OCI-LY7 (cell line): ENCODE measurements around the gene GSG1. TPM values are rescaled to one million over a fixed set of nuclear protein-coding genes. Genes with fewer than 3 reads are reported as not detected.

Experiments
- BruUV-seq: library from RNA; stranded (reverse); fragments of 400-500 nt; replicated peaks from 2 replicates; lab custom pipeline; 2021; lab: Mats Ljungman, UMichigan
- CTCF ChIA-PET: fragments of 300-600 bp; sonication (Branson Sonifier 250); formaldehyde crosslinking; loops from one replicate; lab custom pipeline; 2022; ENCODE audit warnings: antibody characterized with exemption; ENCODE audit not compliant: unreplicated experiment; lab: Charles Lee
- POLR2A ChIA-PET: fragments of 300-600 bp; sonication (Branson Sonifier 250); formaldehyde crosslinking; loops from one replicate; lab custom pipeline; 2022; ENCODE audit warnings: antibody characterized with exemption; lab: Charles Lee
- DNase-seq: peaks from one replicate; pipeline ENCODE4 v3.0.0-alpha.2; 2015; ENCODE audit warnings: low spot score
- H2AFZ ChIP-seq: fragments of 200-600 bp; sonication (generic), shearing (Covaris generic); 2 replicates; pipeline ENCODE4 v1.6.1; 2014; ENCODE audit warnings: mild to moderate bottlenecking, antibody characterized with exemption, low read length, moderate library complexity
- H3K27ac ChIP-seq: fragments of 200-600 bp; sonication (generic); 2 replicates; pipeline ENCODE4 v1.5.1; 2014; ENCODE audit warnings: mixed run types, low read depth, mild to moderate bottlenecking, moderate library complexity, low read length, inconsistent platforms; ENCODE audit not compliant: poor library complexity, severe bottlenecking
- H3K36me3 ChIP-seq: fragments of 200-600 bp; sonication (generic); 2 replicates; pipeline ENCODE4 v1.6.1; 2014; ENCODE audit warnings: mild to moderate bottlenecking, antibody characterized with exemption, low read length, moderate library complexity, mixed read lengths; ENCODE audit not compliant: insufficient read depth
- H3K4me1 ChIP-seq: fragments of 200-600 bp; sonication (generic); 2 replicates; pipeline ENCODE4 v1.5.1; 2014; ENCODE audit warnings: mild to moderate bottlenecking, low read length; ENCODE audit not compliant: insufficient read depth, poor library complexity, severe bottlenecking
- H3K4me2 ChIP-seq: fragments of 200-600 bp; sonication (generic); 2 replicates; pipeline ENCODE4 v1.6.1; 2014; ENCODE audit warnings: mild to moderate bottlenecking, low read length
- H3K4me3 ChIP-seq: fragments of 200-600 bp; sonication (generic); 2 replicates; pipeline ENCODE4 v1.5.1; 2014; ENCODE audit warnings: mild to moderate bottlenecking, low read depth, low read length; ENCODE audit not compliant: poor library complexity, severe bottlenecking
- H3K79me2 ChIP-seq: fragments of 200-600 bp; sonication (generic); 2 replicates; pipeline ENCODE4 v1.6.1; 2016; ENCODE audit warnings: low read depth, mild to moderate bottlenecking, low read length, moderate library complexity, mixed read lengths; ENCODE audit not compliant: insufficient read depth
- H3K9me2 ChIP-seq: fragments of 200-600 bp; sonication (generic); 2 replicates; pipeline ENCODE4 v1.6.1; 2016; ENCODE audit warnings: mild to moderate bottlenecking, low read length, mixed read lengths; ENCODE audit not compliant: insufficient read depth
- H3K9me3 ChIP-seq: fragments of 200-600 bp; sonication (generic); 2 replicates; pipeline ENCODE4 v1.6.1; 2014; ENCODE audit warnings: mild to moderate bottlenecking, mixed run types, low read length, mixed read lengths
- H4K20me1 ChIP-seq: fragments of 200-600 bp; sonication (generic); 2 replicates; pipeline ENCODE4 v1.6.1; 2014; ENCODE audit warnings: mild to moderate bottlenecking, antibody characterized with exemption, low read length, moderate library complexity, mixed read lengths; ENCODE audit not compliant: insufficient read depth
- CTCF ChIP-seq: fragments of 200-600 bp; sonication (generic); conservative IDR thresholded peaks from 2 replicates; pipeline ENCODE4 v1.5.1; 2014; ENCODE audit warnings: mild to moderate bottlenecking, antibody characterized with exemption, low read length, moderate library complexity, mixed read lengths
- EZH2phosphoT487 ChIP-seq: fragments of 200-600 bp; sonication (generic); IDR thresholded peaks from 2 replicates; pipeline ENCODE4 v1.6.1; 2018; ENCODE audit warnings: low read depth, borderline replicate concordance, mild to moderate bottlenecking, mixed run types, antibody characterized with exemption, low read length, moderate library complexity, mixed read lengths
- intact Hi-C: fragments of 100-400 bp; cut with micrococcal nuclease; formaldehyde crosslinking; loops from one replicate; pipeline ENCODE4 v1.10.0; 2022; ENCODE audit not compliant: unreplicated experiment
- total RNA-seq, 2 experiments: library from RNA; depleted of rRNA in 1 of 2; stranded (reverse); fragments of >200 nt in 1 of 2; shearing (Covaris generic) in 1 of 2; gene quantifications; 2 replicates each; pipeline ENCODE4 v1.2.3, GENCODE V29; 2014 to 2022

GSG1 gene
- total RNA-seq, 2 experiments from 2014 or later: not detected

GRCh38 chr12:13093848-13094220 lies 9.6 kb downstream of the GSG1 start:
- POLR2A ChIA-PET: no interaction called here

DNA sequence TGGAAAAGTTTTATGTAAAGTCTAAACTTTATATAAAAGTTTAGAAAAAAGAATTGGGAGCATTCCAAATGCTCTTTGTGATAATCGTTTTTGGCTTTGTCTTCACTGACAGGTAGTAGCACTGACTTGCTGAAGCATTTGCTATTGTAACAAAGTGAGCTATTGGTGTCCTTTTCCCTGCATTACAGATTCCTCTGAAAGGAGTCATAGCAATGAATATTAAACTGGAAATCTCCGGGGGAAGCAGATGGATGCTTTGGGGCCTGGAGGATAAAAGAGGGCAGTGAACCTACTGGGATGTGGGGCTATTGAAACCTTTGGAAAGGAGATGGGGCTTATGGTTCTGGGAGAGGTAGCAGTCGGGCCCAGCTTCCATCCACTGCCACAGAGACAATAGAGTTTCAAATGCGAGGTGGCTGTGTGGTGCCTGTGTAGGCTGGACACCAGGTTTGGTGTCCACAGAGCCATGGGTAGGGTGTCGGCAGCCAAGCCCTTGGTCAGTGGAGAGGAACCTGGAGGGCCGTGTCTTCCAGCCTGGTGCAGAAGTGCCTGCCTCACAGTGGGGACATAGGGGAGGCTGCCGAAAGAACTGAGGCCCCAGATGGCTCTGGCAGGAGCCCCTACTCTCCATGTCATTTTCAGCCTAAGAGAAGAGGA lies 10.1 kb downstream of the GSG1 start:
- Histone ChIP-seq H3K4me2 (no peak overlapping the region), H3K4me3 (no peak overlapping the region), H2AFZ (no peak overlapping the region), H3K79me2 (no peaks in the 10 kb centered on the region), H3K36me3 (no peaks in the 10 kb centered on the region), H3K27ac (no peak overlapping the region), H3K9me2 (no peaks in the 10 kb centered on the region), H3K4me1 (peaks cover 5% of the 10 kb centered on the region), H3K9me3 (no peaks in the 10 kb centered on the region), H4K20me1 (no peaks in the 10 kb centered on the region)
- CTCF ChIA-PET: no interaction called here
- intact Hi-C loops: no loop called here
- no TSS peak for BruUV-seq
- POLR2A ChIA-PET: no interaction called here
- TF ChIP-seq EZH2phosphoT487 (no peak), CTCF (no peak)
- DNase-seq: no peak

More at GRCh38 chr12:13093848-13094220, 9.6 kb downstream of the GSG1 start:
- no peaks in the 10 kb centered on the region for H3K36me3 ChIP-seq
- intact Hi-C loops: no loop called here
- no peak for DNase-seq
- no TSS peak for BruUV-seq
- CTCF ChIA-PET: no interaction called here
- no peaks in the 10 kb centered on the region for H3K79me2 ChIP-seq
- no peak overlapping the region for H2AFZ ChIP-seq
- no peak overlapping the region for H3K27ac ChIP-seq
- no peak for TF ChIP-seq CTCF
- TF ChIP-seq EZH2phosphoT487: no peak
- no peaks in the 10 kb centered on the region for H4K20me1 ChIP-seq
- no peaks in the 10 kb centered on the region for H3K9me3 ChIP-seq
- H3K4me1 ChIP-seq: peaks cover 10% of the 10 kb centered on the region
- H3K9me2 ChIP-seq: no peaks in the 10 kb centered on the region
- H3K4me2 ChIP-seq: no peak overlapping the region
- no peak overlapping the region for H3K4me3 ChIP-seq

DNA sequence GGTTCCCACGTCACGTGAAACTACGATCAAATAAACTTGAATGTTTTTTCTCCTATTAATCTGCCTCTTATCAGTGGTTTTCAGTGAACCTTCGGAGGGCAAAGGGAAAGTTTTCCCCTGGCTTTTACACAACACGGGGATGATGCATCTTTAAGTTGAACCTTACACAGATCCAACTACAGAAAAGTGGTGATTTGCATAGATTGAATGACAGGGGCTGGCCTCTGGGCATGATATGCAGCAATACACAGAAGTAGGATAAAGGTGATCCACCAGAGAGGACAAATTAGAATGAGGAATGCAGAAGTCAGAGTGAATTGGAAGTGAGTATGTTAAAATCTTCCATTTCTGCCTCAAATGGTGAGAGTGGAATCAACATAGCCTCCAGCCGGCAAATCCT lies 11.6 kb downstream of the GSG1 start:
- no TSS peak for BruUV-seq
- intact Hi-C loops: no loop called here

More for the DNA sequence above, 11.6 kb downstream of the GSG1 start:
- TF ChIP-seq CTCF (no peak), EZH2phosphoT487 (no peak)
- CTCF ChIA-PET: no interaction called here
- Histone ChIP-seq H3K27ac (no peak overlapping the region), H3K4me1 (peaks cover 5% of the 10 kb centered on the region), H3K4me3 (no peak overlapping the region), H3K36me3 (no peaks in the 10 kb centered on the region), H3K9me3 (no peaks in the 10 kb centered on the region), H2AFZ (no peak overlapping the region), H4K20me1 (no peaks in the 10 kb centered on the region), H3K79me2 (no peaks in the 10 kb centered on the region), H3K4me2 (no peak overlapping the region), H3K9me2 (no peaks in the 10 kb centered on the region)
- POLR2A ChIA-PET: no interaction called here
- DNase-seq: no peak
